GM19099 (cell line): ENCODE results near the gene RPLP2.

Experiments
- POLR2A ChIP-seq: IDR thresholded peaks from 3 replicates; pipeline ENCODE4 v1.6.1; 2011; ENCODE audit warnings: low read depth; ENCODE audit not compliant: insufficient read length; ENCODE audit errors: extremely low read depth

RPLP2 gene

GRCh38 chr11:859394-860131, 49.8 kb downstream of the RPLP2 start:
- TF ChIP-seq POLR2A, result no peak

DNA sequence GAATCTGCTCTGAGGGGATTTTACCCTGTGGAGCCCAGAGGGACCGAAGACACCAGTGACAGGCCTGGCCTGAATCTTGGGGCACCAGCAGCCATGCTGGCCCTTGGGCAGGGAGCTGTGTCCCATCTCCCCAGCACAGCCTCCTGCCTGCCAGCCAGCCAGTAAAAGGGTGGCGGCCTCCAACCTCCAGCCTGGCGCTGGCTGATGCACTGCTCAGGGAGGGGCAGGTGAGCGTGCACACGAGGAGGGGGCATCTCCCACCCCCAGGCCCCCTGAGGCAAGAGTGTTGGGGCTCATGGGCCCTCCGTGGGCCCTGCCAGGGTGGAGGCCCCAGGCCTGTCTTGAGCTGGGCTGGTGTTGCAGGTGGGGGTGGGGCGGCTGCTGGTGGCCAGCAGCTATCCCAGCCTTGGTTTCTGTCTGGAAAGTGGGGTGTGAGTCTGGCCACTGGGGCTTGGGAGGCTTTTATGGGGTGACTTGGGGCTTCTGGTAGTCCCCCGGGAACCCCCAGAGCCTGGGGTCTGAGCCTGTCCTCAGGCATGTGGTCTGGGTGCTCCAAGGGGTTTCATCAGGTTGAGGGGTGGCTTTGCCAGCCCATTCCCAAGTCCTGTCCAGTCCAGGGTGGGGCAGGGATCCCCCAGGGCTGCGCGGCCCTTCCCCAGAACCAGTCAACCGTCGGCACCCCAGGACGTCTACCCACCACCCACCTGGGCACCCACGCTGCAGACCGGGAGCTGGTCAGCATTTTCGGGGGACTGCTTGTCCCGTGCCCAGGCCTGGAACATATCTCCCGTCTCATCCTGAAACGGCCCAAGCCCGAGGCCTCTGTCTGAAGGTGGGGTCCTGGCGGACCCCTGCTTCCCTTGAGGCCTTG, 50.7 kb downstream of the RPLP2 start:
- no peak for TF ChIP-seq POLR2A

- no peak for TF ChIP-seq POLR2A
These were observed 51.3 kb downstream of the RPLP2 start for GRCh38 chr11:861105-861479.

DNA sequence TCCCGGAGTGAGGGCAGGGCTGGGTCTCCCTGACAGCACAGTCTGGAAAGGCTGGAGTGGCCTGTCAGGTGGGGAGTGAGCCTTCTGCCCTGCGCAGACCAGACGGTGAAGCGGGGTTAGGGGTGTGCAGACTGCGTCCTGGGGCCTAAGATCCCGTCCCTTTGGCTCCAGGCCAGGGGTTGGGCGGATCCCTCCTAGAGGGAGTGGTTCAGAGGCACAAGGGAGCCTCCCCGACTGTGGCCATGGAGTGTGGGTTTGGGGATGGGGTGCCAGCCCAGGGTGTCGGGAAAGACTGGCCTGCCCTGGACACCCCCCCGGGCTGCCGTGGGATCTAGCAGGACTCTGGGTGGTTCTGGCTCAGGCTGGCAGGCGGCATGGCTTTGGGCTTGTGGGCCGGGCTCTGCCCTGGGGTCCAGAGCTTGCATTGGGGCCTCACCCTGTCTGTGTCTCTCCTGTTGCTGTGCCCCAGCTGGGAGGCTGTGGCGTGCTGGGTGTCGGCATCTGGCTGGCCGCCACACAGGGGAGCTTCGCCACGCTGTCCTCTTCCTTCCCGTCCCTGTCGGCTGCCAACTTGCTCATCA, 52.4 kb downstream of the RPLP2 start:
- no peak for TF ChIP-seq POLR2A
